Germinal center (tissue), 1 donor: ENCODE measurements around the gene CLDN19.

Experiments used
- DNase-seq: peaks from one replicate; pipeline ENCODE4 v3.0.0; 2012; ENCODE audit warnings: mixed read lengths, low spot score

The CLDN19 gene

GRCh38 chr1:42739753-42740700, at the start of gene CLDN19:
Gene CLDN19 (minus strand): TSS chr1:42740236. CDS start chr1:42740063, 173 bp downstream.
- no peak for DNase-seq

- no peak for DNase-seq
These were observed 48.0 kb upstream of the CLDN19 start for GRCh38 chr1:42788021-42788420.

- no peak for DNase-seq
These were observed 46.1 kb upstream of the CLDN19 start for GRCh38 chr1:42786097-42786496.

- peak; percentile 13 for DNase-seq
These were observed 45.1 kb upstream of the CLDN19 start, which contains the start of gene TMEM269 for GRCh38 chr1:42784946-42785693. Gene TMEM269 (plus strand): TSS chr1:42784991. CDS start chr1:42789894, 4,903 bp downstream.

GRCh38 chr1:42784547-42784945, 44.5 kb upstream of the CLDN19 start:
- no peak for DNase-seq

- DNase-seq, result no peak
These were observed 43.1 kb upstream of the CLDN19 start for GRCh38 chr1:42783092-42783491.

- DNase-seq, result no peak
These were observed 40.1 kb upstream of the CLDN19 start for GRCh38 chr1:42780176-42780575.

GRCh38 chr1:42779725-42780124, 39.7 kb upstream of the CLDN19 start:
- DNase-seq, result no peak

GRCh38 chr1:42777852-42778251, 37.8 kb upstream of the CLDN19 start:
- DNase-seq, result peak; percentile 43

GRCh38 chr1:42776502-42776901, 36.5 kb upstream of the CLDN19 start:
- DNase-seq, result no peak

- DNase-seq, result no peak
These were observed 35.0 kb upstream of the CLDN19 start for GRCh38 chr1:42774928-42775526.

GRCh38 chr1:42773420-42773819, 33.4 kb upstream of the CLDN19 start:
- no peak for DNase-seq

- DNase-seq, result no peak
These were observed 29.8 kb upstream of the CLDN19 start for GRCh38 chr1:42769811-42770210.

- no peak for DNase-seq
These were observed 28.1 kb upstream of the CLDN19 start for GRCh38 chr1:42768172-42768571.

- DNase-seq, result peak; percentile 16
These were observed 27.5 kb upstream of the CLDN19 start for GRCh38 chr1:42767510-42768000.

GRCh38 chr1:42766741-42767509, 26.9 kb upstream of the CLDN19 start, which contains the start of the genes C1orf50 and P3H1:
Gene C1orf50 (plus strand): TSS chr1:42767249. CDS start chr1:42767312, 63 bp downstream.
Gene P3H1 (minus strand): TSS chr1:42767028. CDS start chr1:42766971, 57 bp downstream.
- DNase-seq, result peak; percentile 96

- peak; percentile 55 for DNase-seq
These were observed 26.1 kb upstream of the CLDN19 start for GRCh38 chr1:42765832-42766740.

GRCh38 chr1:42765269-42765668, 25.2 kb upstream of the CLDN19 start:
- DNase-seq, result no peak

- DNase-seq, result no peak
These were observed 22.2 kb upstream of the CLDN19 start for GRCh38 chr1:42762269-42762668.

- DNase-seq, result no peak
These were observed 21.5 kb upstream of the CLDN19 start for GRCh38 chr1:42761567-42761966.
